ENCODE data around the gene FAT2.

Gene FAT2

GRCh38 chr5:151615431-151615830 is 24.3 kb upstream of the FAT2 start:
- TF ChIP-seq, protein P1, sequence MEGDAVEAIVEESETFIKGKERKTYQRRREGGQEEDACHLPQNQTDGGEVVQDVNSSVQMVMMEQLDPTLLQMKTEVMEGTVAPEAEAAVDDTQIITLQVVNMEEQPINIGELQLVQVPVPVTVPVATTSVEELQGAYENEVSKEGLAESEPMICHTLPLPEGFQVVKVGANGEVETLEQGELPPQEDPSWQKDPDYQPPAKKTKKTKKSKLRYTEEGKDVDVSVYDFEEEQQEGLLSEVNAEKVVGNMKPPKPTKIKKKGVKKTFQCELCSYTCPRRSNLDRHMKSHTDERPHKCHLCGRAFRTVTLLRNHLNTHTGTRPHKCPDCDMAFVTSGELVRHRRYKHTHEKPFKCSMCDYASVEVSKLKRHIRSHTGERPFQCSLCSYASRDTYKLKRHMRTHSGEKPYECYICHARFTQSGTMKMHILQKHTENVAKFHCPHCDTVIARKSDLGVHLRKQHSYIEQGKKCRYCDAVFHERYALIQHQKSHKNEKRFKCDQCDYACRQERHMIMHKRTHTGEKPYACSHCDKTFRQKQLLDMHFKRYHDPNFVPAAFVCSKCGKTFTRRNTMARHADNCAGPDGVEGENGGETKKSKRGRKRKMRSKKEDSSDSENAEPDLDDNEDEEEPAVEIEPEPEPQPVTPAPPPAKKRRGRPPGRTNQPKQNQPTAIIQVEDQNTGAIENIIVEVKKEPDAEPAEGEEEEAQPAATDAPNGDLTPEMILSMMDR (IDR thresholded peaks at IDR 0.05; ENCODE audit: low read depth, low read length, missing control alignments), result no peak
- in situ Hi-C loops (cut with HindIII; ENCODE audit: low sequenced_read_pairs), result no loop called here
- no peak overlapping the region for H3K4me3 ChIP-seq (ENCODE audit: low read depth, low read length)
- no peak for DNase-seq (ENCODE audit: low read depth)

GRCh38 chr5:151614565-151614964 is 23.4 kb upstream of the FAT2 start:
- TF ChIP-seq, protein P1 (IDR thresholded peaks at IDR 0.05; ENCODE audit: low read depth, low read length, missing control alignments), result no peak
- H3K4me3 ChIP-seq (ENCODE audit: low read depth, low read length), result no peak overlapping the region
- in situ Hi-C loops (cut with HindIII; ENCODE audit: low sequenced_read_pairs), result no loop called here
- no peak for DNase-seq (ENCODE audit: low read depth)

GRCh38 chr5:151612689-151613427 is 21.7 kb upstream of the FAT2 start:
- no peak overlapping the region for H3K4me3 ChIP-seq (ENCODE audit: low read depth, low read length)
- no peak for DNase-seq (ENCODE audit: low read depth)
- in situ Hi-C loops (cut with HindIII; ENCODE audit: low sequenced_read_pairs), result no loop called here
- TF ChIP-seq, protein P1 (IDR thresholded peaks at IDR 0.05; ENCODE audit: low read depth, low read length, missing control alignments), result no peak

- no peak for DNase-seq (ENCODE audit: low read depth)
- in situ Hi-C loops (cut with HindIII; ENCODE audit: low sequenced_read_pairs), result no loop called here
Measured at GRCh38 chr5:151611127-151611775, 20.1 kb upstream of the FAT2 start.

GRCh38 chr5:151608522-151608921 is 17.4 kb upstream of the FAT2 start:
- no peak overlapping the region for H3K4me3 ChIP-seq (ENCODE audit: low read depth, low read length)
- DNase-seq (ENCODE audit: low read depth), result no peak
- TF ChIP-seq, protein P1 (IDR thresholded peaks at IDR 0.05; ENCODE audit: low read depth, low read length, missing control alignments), result no peak
- in situ Hi-C loops (cut with HindIII; ENCODE audit: low sequenced_read_pairs), result no loop called here

More at GRCh38 chr5:151611127-151611775, 20.1 kb upstream of the FAT2 start:
- no peak overlapping the region for H3K4me3 ChIP-seq (ENCODE audit: low read depth, low read length)
- TF ChIP-seq, protein P1 (IDR thresholded peaks at IDR 0.05; ENCODE audit: low read depth, low read length, missing control alignments), result no peak

DNA sequence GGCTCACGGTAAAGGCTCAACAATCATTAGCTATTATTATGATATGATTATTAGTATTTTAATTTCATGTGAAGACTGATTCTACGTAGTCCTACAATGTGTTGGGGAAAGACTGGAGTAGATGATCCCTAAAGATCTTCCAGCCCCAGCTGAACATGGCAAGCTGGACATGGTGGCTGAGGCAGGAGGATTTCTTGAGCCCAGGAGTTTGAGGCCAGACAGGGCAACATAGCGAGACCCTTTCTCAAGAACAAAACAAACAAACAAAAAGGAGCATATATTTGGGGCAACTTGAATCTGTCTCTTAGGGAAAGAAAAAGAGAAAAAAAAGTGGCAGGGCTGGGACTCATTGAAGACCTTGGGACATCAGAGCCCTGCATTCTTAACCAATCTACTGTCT is 16.2 kb upstream of the FAT2 start:
- TF ChIP-seq, protein P1 (IDR thresholded peaks at IDR 0.05; ENCODE audit: low read depth, low read length, missing control alignments), result no peak
- H3K4me3 ChIP-seq (ENCODE audit: low read depth, low read length), result no peak overlapping the region
- no peak for DNase-seq (ENCODE audit: low read depth)
- in situ Hi-C loops (cut with HindIII; ENCODE audit: low sequenced_read_pairs), result no loop called here
